ENCODE data around the gene SLC34A1. TPM values are rescaled to one million over a fixed set of nuclear protein-coding genes. Genes with fewer than 3 reads are reported as not detected.

The SLC34A1 gene
- total RNA-seq, 6 experiments from 2014 or later: 0.12 to 5.3 (median 1.6) TPM; not detected in 1

DNA sequence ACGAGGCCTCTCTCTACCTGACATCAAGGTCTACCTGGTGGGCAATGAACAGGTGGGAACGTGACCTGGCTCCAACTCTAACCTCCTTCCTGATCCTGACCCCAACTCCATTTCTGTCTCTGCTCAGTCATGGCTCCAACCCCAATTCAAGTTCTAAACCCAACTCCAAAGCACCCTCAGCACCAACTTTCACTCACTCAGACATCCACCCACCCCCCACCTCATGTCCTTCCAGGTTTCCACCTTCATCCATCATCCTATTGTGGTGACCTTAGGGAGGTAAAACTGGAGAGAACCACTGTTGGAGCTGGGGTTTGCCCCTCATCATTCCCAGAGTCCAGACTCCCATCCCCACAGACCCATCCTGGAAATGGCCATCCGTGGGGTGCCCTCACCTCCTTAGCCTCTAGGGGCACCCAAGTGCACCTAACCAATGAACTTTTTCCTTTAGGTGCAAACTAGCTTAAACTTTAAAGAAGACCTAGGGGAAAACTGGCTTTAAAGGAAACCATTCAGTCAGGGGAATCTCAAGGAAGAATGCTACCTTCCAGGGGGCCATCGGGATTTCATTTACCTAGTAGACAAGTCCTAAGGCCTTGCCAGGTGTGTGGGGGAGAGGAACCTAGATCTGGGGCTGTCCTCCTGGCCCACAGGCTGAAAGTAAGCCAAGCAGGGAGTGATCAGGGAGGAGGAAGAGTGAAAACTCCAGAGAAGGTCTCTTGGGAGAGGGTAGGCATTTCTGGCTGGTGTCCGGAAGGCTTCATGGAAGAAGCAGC lies 15.2 kb upstream of the SLC34A1 start:
- TF ChIP-seq, protein P1, sequence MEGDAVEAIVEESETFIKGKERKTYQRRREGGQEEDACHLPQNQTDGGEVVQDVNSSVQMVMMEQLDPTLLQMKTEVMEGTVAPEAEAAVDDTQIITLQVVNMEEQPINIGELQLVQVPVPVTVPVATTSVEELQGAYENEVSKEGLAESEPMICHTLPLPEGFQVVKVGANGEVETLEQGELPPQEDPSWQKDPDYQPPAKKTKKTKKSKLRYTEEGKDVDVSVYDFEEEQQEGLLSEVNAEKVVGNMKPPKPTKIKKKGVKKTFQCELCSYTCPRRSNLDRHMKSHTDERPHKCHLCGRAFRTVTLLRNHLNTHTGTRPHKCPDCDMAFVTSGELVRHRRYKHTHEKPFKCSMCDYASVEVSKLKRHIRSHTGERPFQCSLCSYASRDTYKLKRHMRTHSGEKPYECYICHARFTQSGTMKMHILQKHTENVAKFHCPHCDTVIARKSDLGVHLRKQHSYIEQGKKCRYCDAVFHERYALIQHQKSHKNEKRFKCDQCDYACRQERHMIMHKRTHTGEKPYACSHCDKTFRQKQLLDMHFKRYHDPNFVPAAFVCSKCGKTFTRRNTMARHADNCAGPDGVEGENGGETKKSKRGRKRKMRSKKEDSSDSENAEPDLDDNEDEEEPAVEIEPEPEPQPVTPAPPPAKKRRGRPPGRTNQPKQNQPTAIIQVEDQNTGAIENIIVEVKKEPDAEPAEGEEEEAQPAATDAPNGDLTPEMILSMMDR (IDR thresholded peaks at IDR 0.05): peak; percentile 39 to 57 (median 48)
- no peak for TF ChIP-seq POLR2A (IDR thresholded peaks at IDR 0.05)
- intact Hi-C loops (cut with DNase I): no loop called here
- H3K4me3 ChIP-seq: no peak overlapping the region
- H3K36me3 ChIP-seq: no peaks in the 10 kb centered on the region
- no peaks in the 10 kb centered on the region for H3K9me3 ChIP-seq
- DNase-seq (no peak), ATAC-seq (no peak)
- H3K27me3 ChIP-seq: no peaks in the 10 kb centered on the region
- H3K27ac ChIP-seq: peak overlapping the region in 1 of 3 donors; percentile 94
- H3K4me1 ChIP-seq: peaks cover 0 to 71% (median 30%) of the 10 kb centered on the region in 4 donors
- WGBS (ENCODE audit: insufficient coverage, low coverage, low lambda C conversion rate, missing lambda C conversion rate): 64% methylated on average over 3 of the region's 5 CpGs

DNA sequence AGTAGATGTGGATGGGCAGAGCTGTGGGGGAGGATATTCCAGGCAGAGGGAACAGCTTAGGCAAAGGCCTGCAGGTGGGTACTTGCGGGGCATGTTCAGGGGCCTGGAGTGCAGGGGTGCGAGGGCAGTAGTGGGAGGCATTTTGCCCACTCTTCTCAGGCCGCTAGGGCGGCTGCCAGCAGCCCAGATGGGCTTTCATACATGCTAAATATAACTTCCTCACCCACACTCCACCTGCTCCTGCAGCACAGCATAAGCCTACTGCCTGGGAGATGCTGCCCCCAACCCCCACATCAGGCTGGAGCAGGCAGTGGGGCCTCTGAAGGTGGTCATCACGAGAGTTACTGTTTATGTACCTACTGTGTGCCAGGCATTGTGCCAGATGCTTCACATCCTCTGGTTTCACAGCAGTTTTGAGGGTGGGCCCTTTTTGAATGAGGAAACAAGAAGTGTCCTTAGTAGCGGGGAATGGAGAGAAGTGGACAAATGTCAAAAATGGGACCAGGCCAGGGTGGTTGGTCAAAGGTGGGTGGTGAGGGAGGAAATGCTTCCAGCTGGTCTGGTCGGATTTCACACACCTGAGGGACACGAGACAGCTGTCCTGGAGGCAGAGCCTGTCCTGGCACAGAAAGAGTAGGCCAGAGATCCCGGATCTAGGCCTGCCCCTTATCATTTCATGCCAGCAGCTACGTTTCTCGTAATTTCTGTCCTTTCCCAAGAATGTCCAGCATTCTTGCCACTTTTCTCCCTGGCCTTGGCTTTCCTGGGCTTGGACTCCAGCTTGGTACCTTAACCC lies 14.4 kb upstream of the SLC34A1 start:
- peak overlapping the region; percentile 20 to 94 (median 51) for H3K27ac ChIP-seq
- H3K27me3 ChIP-seq: no peaks in the 10 kb centered on the region
- DNase-seq (peak in 1 of 3 donors; percentile 73), ATAC-seq (no peak)
- intact Hi-C loops (cut with DNase I): no loop called here
- WGBS (ENCODE audit: insufficient coverage, low coverage, low lambda C conversion rate, missing lambda C conversion rate): 18% methylated on average over 4 of the region's 11 CpGs
- TF ChIP-seq, protein P1 (IDR thresholded peaks at IDR 0.05): no peak
- no peak for TF ChIP-seq POLR2A (IDR thresholded peaks at IDR 0.05)
- H3K9me3 ChIP-seq: no peaks in the 10 kb centered on the region
- H3K36me3 ChIP-seq: no peaks in the 10 kb centered on the region
- no peak overlapping the region for H3K4me3 ChIP-seq
- H3K4me1 ChIP-seq: peaks cover 0 to 79% (median 30%) of the 10 kb centered on the region in 4 donors

DNA sequence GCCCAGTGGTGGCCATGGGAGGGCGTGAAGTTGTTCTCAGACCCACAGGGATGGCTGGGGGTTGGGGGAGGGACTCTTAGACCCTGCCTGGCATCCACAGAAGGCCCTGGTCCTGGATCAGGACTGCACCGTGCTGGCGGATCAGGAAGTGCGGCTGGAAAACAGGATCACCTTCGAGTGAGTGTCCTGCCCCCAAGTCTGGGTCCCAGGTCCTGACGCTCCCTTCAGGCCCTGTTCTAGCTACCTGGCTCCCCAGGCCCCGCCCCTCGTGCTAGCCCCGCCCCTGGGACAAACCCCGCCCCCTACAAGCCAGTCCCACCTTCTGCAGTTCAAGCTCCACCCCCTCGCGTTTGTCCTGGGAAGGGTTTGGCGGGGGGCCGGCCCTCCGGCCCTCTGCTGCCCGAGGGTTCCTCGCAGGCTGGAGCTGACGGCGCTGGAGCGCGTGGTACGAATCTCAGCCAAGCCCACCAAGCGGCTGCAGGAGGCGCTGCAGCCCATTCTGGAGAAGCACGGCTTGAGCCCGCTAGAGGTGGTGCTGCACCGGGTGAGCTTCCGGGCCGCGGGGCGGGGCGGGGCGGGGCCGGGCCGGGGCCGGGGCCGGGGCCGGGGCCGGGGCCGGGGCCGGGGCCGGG lies 13.6 kb upstream of the SLC34A1 start:
- H3K9me3 ChIP-seq: no peaks in the 10 kb centered on the region
- H3K4me3 ChIP-seq: peak overlapping the region; percentile 52 to 64 (median 57)
- intact Hi-C loops (cut with DNase I): no loop called here
- H3K4me1 ChIP-seq: peaks cover 0 to 78% (median 29%) of the 10 kb centered on the region in 4 donors
- peak; percentile 94 to 98 (median 97) for DNase-seq
- no peak for TF ChIP-seq POLR2A (IDR thresholded peaks at IDR 0.05)
- TF ChIP-seq, protein P1 (IDR thresholded peaks at IDR 0.05): peak; percentile 40 to 69 (median 60)
- H3K27ac ChIP-seq: peak overlapping the region; percentile 20 to 94 (median 51)
- 54% methylated on average over 6 of the region's 42 CpGs for WGBS (ENCODE audit: insufficient coverage, low coverage, low lambda C conversion rate, missing lambda C conversion rate)
- H3K27me3 ChIP-seq: no peaks in the 10 kb centered on the region
- ATAC-seq: peak; percentile 66 to 78 (median 72)
- no peaks in the 10 kb centered on the region for H3K36me3 ChIP-seq
